ENCODE measurements around the gene TSPAN4.

TSPAN4 gene

GRCh38 chr11:868394-868793 lies 25.7 kb downstream of the TSPAN4 start:
- no peak for DNase-seq

- DNase-seq: no peak
Measured at GRCh38 chr11:868802-869201, 26.1 kb downstream of the TSPAN4 start.

GRCh38 chr11:869399-870126 lies 26.9 kb downstream of the TSPAN4 start:
- no peak for DNase-seq

GRCh38 chr11:870127-870413 lies 27.4 kb downstream of the TSPAN4 start:
- DNase-seq: no peak

GRCh38 chr11:870418-870817 lies 27.8 kb downstream of the TSPAN4 start:
- no peak for DNase-seq

GRCh38 chr11:871472-871871 lies 28.8 kb downstream of the TSPAN4 start:
- no peak for DNase-seq

- DNase-seq: no peak
Measured at GRCh38 chr11:872799-873198, 30.1 kb downstream of the TSPAN4 start.

- DNase-seq: no peak
Measured at GRCh38 chr11:873706-874105, 31.1 kb downstream of the TSPAN4 start.

GRCh38 chr11:875203-875602 lies 32.6 kb downstream of the TSPAN4 start:
- DNase-seq: no peak

- DNase-seq: no peak
Measured at GRCh38 chr11:875769-876301, 33.2 kb downstream of the TSPAN4 start.

- no peak for DNase-seq
Measured at GRCh38 chr11:876545-876944, 33.9 kb downstream of the TSPAN4 start.

- no peak for DNase-seq
Measured at GRCh38 chr11:877565-877964, 34.9 kb downstream of the TSPAN4 start.

GRCh38 chr11:880447-880846 lies 37.8 kb downstream of the TSPAN4 start:
- DNase-seq: no peak

GRCh38 chr11:882596-882995 lies 39.9 kb downstream of the TSPAN4 start:
- no peak for DNase-seq

GRCh38 chr11:883527-883926 lies 40.9 kb downstream of the TSPAN4 start:
- DNase-seq: no peak

GRCh38 chr11:884578-885070 lies 42.0 kb downstream of the TSPAN4 start:
- no peak for DNase-seq

GRCh38 chr11:886568-886967 lies 43.9 kb downstream of the TSPAN4 start:
- DNase-seq: no peak

GRCh38 chr11:887589-887988 lies 44.9 kb downstream of the TSPAN4 start:
- no peak for DNase-seq

GRCh38 chr11:888310-889212 lies 45.9 kb downstream of the TSPAN4 start:
- no peak for DNase-seq

GRCh38 chr11:889257-889656 lies 46.6 kb downstream of the TSPAN4 start:
- DNase-seq: no peak

- no peak for DNase-seq
Measured at GRCh38 chr11:889687-890475, 47.2 kb downstream of the TSPAN4 start.

- DNase-seq: no peak
Measured at GRCh38 chr11:890794-891540, 48.3 kb downstream of the TSPAN4 start.
